OCI-LY7 (cell line): ENCODE measurements around the gene TULP4. TPM values are rescaled to one million over a fixed set of nuclear protein-coding genes. Genes with fewer than 3 reads are reported as not detected.

Source experiments
- BruUV-seq: library from RNA; stranded (reverse); fragments of 400-500 nt; replicated peaks from 2 replicates; lab custom pipeline; 2021; lab: Mats Ljungman, UMichigan
- CTCF ChIA-PET: fragments of 300-600 bp; sonication (Branson Sonifier 250); formaldehyde crosslinking; loops from one replicate; lab custom pipeline; 2022; ENCODE audit warnings: antibody characterized with exemption; ENCODE audit not compliant: unreplicated experiment; lab: Charles Lee
- POLR2A ChIA-PET: fragments of 300-600 bp; sonication (Branson Sonifier 250); formaldehyde crosslinking; loops from one replicate; lab custom pipeline; 2022; ENCODE audit warnings: antibody characterized with exemption; lab: Charles Lee
- DNase-seq: peaks from one replicate; pipeline ENCODE4 v3.0.0-alpha.2; 2015; ENCODE audit warnings: low spot score
- H2AFZ ChIP-seq: fragments of 200-600 bp; sonication (generic), shearing (Covaris generic); 2 replicates; pipeline ENCODE4 v1.6.1; 2014; ENCODE audit warnings: mild to moderate bottlenecking, antibody characterized with exemption, low read length, moderate library complexity
- H3K27ac ChIP-seq: fragments of 200-600 bp; sonication (generic); 2 replicates; pipeline ENCODE4 v1.5.1; 2014; ENCODE audit warnings: mixed run types, low read depth, mild to moderate bottlenecking, moderate library complexity, low read length, inconsistent platforms; ENCODE audit not compliant: poor library complexity, severe bottlenecking
- H3K36me3 ChIP-seq: fragments of 200-600 bp; sonication (generic); 2 replicates; pipeline ENCODE4 v1.6.1; 2014; ENCODE audit warnings: mild to moderate bottlenecking, antibody characterized with exemption, low read length, moderate library complexity, mixed read lengths; ENCODE audit not compliant: insufficient read depth
- H3K4me1 ChIP-seq: fragments of 200-600 bp; sonication (generic); 2 replicates; pipeline ENCODE4 v1.5.1; 2014; ENCODE audit warnings: mild to moderate bottlenecking, low read length; ENCODE audit not compliant: insufficient read depth, poor library complexity, severe bottlenecking
- H3K4me2 ChIP-seq: fragments of 200-600 bp; sonication (generic); 2 replicates; pipeline ENCODE4 v1.6.1; 2014; ENCODE audit warnings: mild to moderate bottlenecking, low read length
- H3K4me3 ChIP-seq: fragments of 200-600 bp; sonication (generic); 2 replicates; pipeline ENCODE4 v1.5.1; 2014; ENCODE audit warnings: mild to moderate bottlenecking, low read depth, low read length; ENCODE audit not compliant: poor library complexity, severe bottlenecking
- H3K79me2 ChIP-seq: fragments of 200-600 bp; sonication (generic); 2 replicates; pipeline ENCODE4 v1.6.1; 2016; ENCODE audit warnings: low read depth, mild to moderate bottlenecking, low read length, moderate library complexity, mixed read lengths; ENCODE audit not compliant: insufficient read depth
- H3K9me2 ChIP-seq: fragments of 200-600 bp; sonication (generic); 2 replicates; pipeline ENCODE4 v1.6.1; 2016; ENCODE audit warnings: mild to moderate bottlenecking, low read length, mixed read lengths; ENCODE audit not compliant: insufficient read depth
- H3K9me3 ChIP-seq: fragments of 200-600 bp; sonication (generic); 2 replicates; pipeline ENCODE4 v1.6.1; 2014; ENCODE audit warnings: mild to moderate bottlenecking, mixed run types, low read length, mixed read lengths
- H4K20me1 ChIP-seq: fragments of 200-600 bp; sonication (generic); 2 replicates; pipeline ENCODE4 v1.6.1; 2014; ENCODE audit warnings: mild to moderate bottlenecking, antibody characterized with exemption, low read length, moderate library complexity, mixed read lengths; ENCODE audit not compliant: insufficient read depth
- CTCF ChIP-seq: fragments of 200-600 bp; sonication (generic); conservative IDR thresholded peaks from 2 replicates; pipeline ENCODE4 v1.5.1; 2014; ENCODE audit warnings: mild to moderate bottlenecking, antibody characterized with exemption, low read length, moderate library complexity, mixed read lengths
- EZH2phosphoT487 ChIP-seq: fragments of 200-600 bp; sonication (generic); IDR thresholded peaks from 2 replicates; pipeline ENCODE4 v1.6.1; 2018; ENCODE audit warnings: low read depth, borderline replicate concordance, mild to moderate bottlenecking, mixed run types, antibody characterized with exemption, low read length, moderate library complexity, mixed read lengths
- intact Hi-C: fragments of 100-400 bp; cut with micrococcal nuclease; formaldehyde crosslinking; loops from one replicate; pipeline ENCODE4 v1.10.0; 2022; ENCODE audit not compliant: unreplicated experiment
- total RNA-seq, 2 experiments: library from RNA; depleted of rRNA in 1 of 2; stranded (reverse); fragments of >200 nt in 1 of 2; shearing (Covaris generic) in 1 of 2; gene quantifications; 2 replicates each; pipeline ENCODE4 v1.2.3, GENCODE V29; 2014 to 2022

The TULP4 gene
- total RNA-seq, 2 experiments from 2014 or later = 62.1 to 64.8 TPM

GRCh38 chr6:158279615-158280014 lies 32.6 kb upstream of the TULP4 start:
- no peaks in the 10 kb centered on the region for H3K9me2 ChIP-seq
- BruUV-seq = no TSS peak
- ChIA-PET POLR2A (no interaction called here), CTCF (no interaction called here)
- H3K4me1 ChIP-seq = peaks cover 9% of the 10 kb centered on the region
- no peaks in the 10 kb centered on the region for H4K20me1 ChIP-seq
- H3K4me2 ChIP-seq = no peak overlapping the region
- H3K9me3 ChIP-seq = no peaks in the 10 kb centered on the region
- no peak for DNase-seq
- H2AFZ ChIP-seq = no peak overlapping the region
- no peak for TF ChIP-seq CTCF
- no peak for TF ChIP-seq EZH2phosphoT487
- no peaks in the 10 kb centered on the region for H3K36me3 ChIP-seq
- intact Hi-C loops = no loop called here
- no peaks in the 10 kb centered on the region for H3K79me2 ChIP-seq
- no peak overlapping the region for H3K27ac ChIP-seq
- H3K4me3 ChIP-seq = no peak overlapping the region

GRCh38 chr6:158283304-158283980 lies 28.8 kb upstream of the TULP4 start:
- Histone ChIP-seq H2AFZ (no peak overlapping the region), H3K79me2 (0 out of 2 replicates have a peak, but pooled peaks cover 3% of the 10 kb centered on the region), H4K20me1 (no peaks in the 10 kb centered on the region), H3K4me2 (peak overlapping the region; percentile 25; the same call in 1 of the 2 replicates), H3K4me1 (peaks cover 12% of the 10 kb centered on the region), H3K4me3 (no peak overlapping the region), H3K9me2 (no peaks in the 10 kb centered on the region), H3K27ac (no peak overlapping the region), H3K9me3 (no peaks in the 10 kb centered on the region), H3K36me3 (no peaks in the 10 kb centered on the region; the same call in 1 of the 2 replicates)
- ChIA-PET POLR2A (no interaction called here), CTCF (interaction anchor here (0.6 kb wide), 1 partner anchor 428 kb away, joined by 4 read pairs; no protein-coding TSS in a partner anchor)
- intact Hi-C loops = no loop called here
- peak; percentile 22 for DNase-seq
- TF ChIP-seq EZH2phosphoT487 = no peak
- 0 out of 2 replicates have a peak, but pooled peaks have one; percentile 14 for TF ChIP-seq CTCF
- no TSS peak for BruUV-seq
